Measurements from ENCODE around the gene COL26A1. TPM values are rescaled to one million over a fixed set of nuclear protein-coding genes. Genes with fewer than 3 reads are reported as not detected.

The COL26A1 gene
- total and polyA plus RNA-seq, 2 of the 4 experiments (the other 2 are of a cell fraction), result not detected

- Histone ChIP-seq H3K4ac (ENCODE audit: low read depth, low read length) (no peak overlapping the region), H3K27ac (ENCODE audit: insufficient read depth, low read length) (no peak overlapping the region), H3K9ac (ENCODE audit: low read depth, low read length) (no peak overlapping the region), H2AK9ac (replicated peaks; ENCODE audit: low read depth, low read length, poor library complexity) (no peak overlapping the region), H3K9me3 (ENCODE audit: control insufficient read depth, insufficient read depth, low read length) (peaks cover 2% of the 10 kb centered on the region; the same call in 1 of the 2 replicates), H3K79me1 (ENCODE audit: low read depth in 1 of 2, low read length in 2 of 2) (no peaks in the 10 kb centered on the region), H3K14ac (replicated peaks; ENCODE audit: low read depth, low read length) (no peak overlapping the region), H2BK5ac (ENCODE audit: low read depth, low read length, poor library complexity, severe bottlenecking) (no peak overlapping the region), H2BK15ac (ENCODE audit: low read depth, low read length) (no peak overlapping the region), H4K20me1 (ENCODE audit: insufficient read depth, low read length) (no peaks in the 10 kb centered on the region), H3K36me3 (ENCODE audit: control insufficient read depth, insufficient read depth, low read length) (no peaks in the 10 kb centered on the region), H3K23ac (ENCODE audit: low read depth, low read length) (no peak overlapping the region), H3K18ac (ENCODE audit: low read depth, low read length) (no peak overlapping the region), H3K56ac (ENCODE audit: extremely low read depth, insufficient read depth, low read length) (no peak overlapping the region), H3K27me3 (ENCODE audit: control insufficient read depth, insufficient read depth, low read length) (peaks cover 34% of the 10 kb centered on the region), H2AK5ac (ENCODE audit: low read depth, low read length) (no peak overlapping the region), H4K8ac (ENCODE audit: low read depth in 2 of 2, low read length in 2 of 2) (no peak overlapping the region), H2BK120ac (ENCODE audit: low read depth, low read length) (no peak overlapping the region), H3K4me3 (ENCODE audit: insufficient read depth, low read depth, low read length) (no peak overlapping the region), H4K5ac (ENCODE audit: low read depth, low read length) (no peak overlapping the region), H3K4me1 (ENCODE audit: control insufficient read depth, insufficient read depth, low read length) (no peaks in the 10 kb centered on the region), H2BK20ac (ENCODE audit: low read depth, low read length) (no peak overlapping the region), H4K91ac (ENCODE audit: insufficient read depth, low read depth, low read length) (no peak overlapping the region), H3K4me2 (ENCODE audit: low read depth, low read length) (no peak overlapping the region), H2AFZ (replicated peaks; ENCODE audit: low read length, poor library complexity) (no peak overlapping the region), H3K9me1 (ENCODE audit: insufficient read depth, low read length) (no peaks in the 10 kb centered on the region)
- intact Hi-C loops (cut with micrococcal nuclease) (no loop called here), dilution Hi-C loops (cut with HindIII; ENCODE audit: low sequenced_read_pairs, unreplicated experiment) (no loop called here), in situ Hi-C loops (cut with MboI; ENCODE audit: low sequenced_read_pairs) (no loop called here)
- WGBS, 2 experiments (ENCODE audit: extremely low coverage in 2 of 2, insufficient read length in 1 of 2), result 83% methylated on average over 1 of the region's 4 CpGs; no CpG with 5 or more reads in 1 of the 2 experiments
- TF ChIP-seq RCOR1 (IDR thresholded peaks at IDR 0.05; ENCODE audit: insufficient replicate concordance, low read length), result no peak
- no peak for TF ChIP-seq RAD21 (IDR thresholded peaks at IDR 0.05; ENCODE audit: low read length)
- TF ChIP-seq ELK1 (IDR thresholded peaks at IDR 0.05; ENCODE audit: borderline replicate concordance, low read depth, low read length), result no peak
- no peak for TF ChIP-seq MAZ (IDR thresholded peaks at IDR 0.05; ENCODE audit: borderline replicate concordance, low read depth, low read length)
- no peak for TF ChIP-seq MAFK (IDR thresholded peaks at IDR 0.05; ENCODE audit: low read depth, low read length)
- TF ChIP-seq USF2 (IDR thresholded peaks at IDR 0.05; ENCODE audit: low read depth, low read length), result no peak
- no peak for TF ChIP-seq BHLHE40 (IDR thresholded peaks at IDR 0.05; ENCODE audit: low read depth, low read length)
- no peak for TF ChIP-seq POLR2A (IDR thresholded peaks at IDR 0.05; ENCODE audit: low read depth, low read length)
- no peak for TF ChIP-seq MXI1 (IDR thresholded peaks at IDR 0.05; ENCODE audit: borderline replicate concordance, low read depth, low read length)
- TF ChIP-seq FOS (IDR thresholded peaks at IDR 0.05; ENCODE audit: low read depth, low read length), result no peak
- TF ChIP-seq RFX5 (IDR thresholded peaks at IDR 0.05; ENCODE audit: low read depth, low read length), result no peak
- TF ChIP-seq CHD1 (IDR thresholded peaks at IDR 0.05; ENCODE audit: low read depth, low read length), result no peak
- TF ChIP-seq SMC3 (IDR thresholded peaks at IDR 0.05; ENCODE audit: low read depth, low read length), result no peak
- TF ChIP-seq NFE2L2 (IDR thresholded peaks at IDR 0.05; ENCODE audit: low read depth, low read length), result no peak
- TF ChIP-seq CEBPB (IDR thresholded peaks at IDR 0.05; ENCODE audit: low read depth, low read length), result no peak
- no peak for TF ChIP-seq CTCF (conservative IDR thresholded peaks at IDR 0.05; ENCODE audit: low read depth, low read length)
- ChIA-PET POLR2A (ENCODE audit: unreplicated experiment) (no interaction called here), CTCF (no interaction called here)
- no peak for ATAC-seq (ENCODE audit: low read depth)
- no peak for DNase-seq
- BruUV-seq (replicated peaks), result no TSS peak
These were observed 16.6 kb downstream of the COL26A1 start for GRCh38 chr7:101379302-101379701.
